GM18951 (cell line): ENCODE data around the gene HCN2.

Source experiments
- POLR2A ChIP-seq: IDR thresholded peaks from 4 replicates; pipeline ENCODE4 v1.6.1; 2011; ENCODE audit warnings: mild to moderate bottlenecking; ENCODE audit not compliant: insufficient read length, insufficient read depth; ENCODE audit errors: extremely low read depth
- in situ Hi-C: fragments of 300-500 bp; cut with MboI; formaldehyde crosslinking; loops from one replicate; pipeline ENCODE4 v1.12.0; 2022; ENCODE audit warnings: low sequenced_read_pairs, mixed read lengths, inconsistent platforms; ENCODE audit not compliant: unreplicated experiment

HCN2 gene

GRCh38 chr19:556611-557382 is 32.9 kb upstream of the HCN2 start:
- in situ Hi-C loops = no loop called here
- no peak for TF ChIP-seq POLR2A

- in situ Hi-C loops = no loop called here
- TF ChIP-seq POLR2A = no peak
Observed at GRCh38 chr19:558770-559439, 30.8 kb upstream of the HCN2 start.

- in situ Hi-C loops = no loop called here
Observed at GRCh38 chr19:560121-560520, 29.6 kb upstream of the HCN2 start.

GRCh38 chr19:566403-566802 is 23.3 kb upstream of the HCN2 start:
- in situ Hi-C loops = no loop called here
- TF ChIP-seq POLR2A = no peak

More at GRCh38 chr19:560121-560520, 29.6 kb upstream of the HCN2 start:
- no peak for TF ChIP-seq POLR2A

- no peak for TF ChIP-seq POLR2A
- in situ Hi-C loops = no loop called here
Observed at GRCh38 chr19:566844-567243, 22.8 kb upstream of the HCN2 start.

GRCh38 chr19:567296-567900 is 22.3 kb upstream of the HCN2 start:
- no peak for TF ChIP-seq POLR2A
- in situ Hi-C loops = no loop called here

GRCh38 chr19:570251-570686 is 19.4 kb upstream of the HCN2 start:
- TF ChIP-seq POLR2A = no peak
- in situ Hi-C loops = no loop called here

GRCh38 chr19:570937-571565 is 18.6 kb upstream of the HCN2 start:
- in situ Hi-C loops = no loop called here

GRCh38 chr19:571566-571974 is 18.1 kb upstream of the HCN2 start:
- in situ Hi-C loops = no loop called here
- TF ChIP-seq POLR2A = no peak

More at GRCh38 chr19:570937-571565, 18.6 kb upstream of the HCN2 start:
- TF ChIP-seq POLR2A = peak; percentile 39

- TF ChIP-seq POLR2A = peak; percentile 99
- in situ Hi-C loops = no loop called here
Observed at GRCh38 chr19:572140-572742, 17.4 kb upstream of the HCN2 start, which contains the start of gene BSG. BSG (plus strand) TSS chr19:572596; CDS start chr19:572635, 39 bp downstream.

- in situ Hi-C loops = no loop called here
- TF ChIP-seq POLR2A = no peak
Observed at GRCh38 chr19:572743-573518, 16.8 kb upstream of the HCN2 start.

- TF ChIP-seq POLR2A = no peak
- in situ Hi-C loops = no loop called here
Observed at GRCh38 chr19:573519-573825, 16.2 kb upstream of the HCN2 start.

GRCh38 chr19:574658-575526 is 14.8 kb upstream of the HCN2 start:
- in situ Hi-C loops = loop anchor here (25.0 kb wide), 1 partner anchor 162 kb away; no protein-coding TSS in a partner anchor
- no peak for TF ChIP-seq POLR2A
